Neutrophil (primary cell): ENCODE results near the gene KYNU.
"Not testable (repeated sequence)": the region's sequence is repeated elsewhere in the genome, so short reads cannot be mapped to it uniquely, and the experiment has no call there.

ENCODE experiments used
- H3K27ac ChIP-seq: fragments of 200-600 bp; sonication (generic); 2 replicates; pipeline ENCODE4 v1.5.1; 2016; ENCODE audit warnings: mild to moderate bottlenecking, moderate library complexity
- H3K27me3 ChIP-seq: fragments of 200-600 bp; sonication (generic); 2 replicates; pipeline ENCODE4 v1.6.0; 2016; ENCODE audit warnings: mild to moderate bottlenecking
- H3K36me3 ChIP-seq: fragments of 200-600 bp; sonication (generic); 2 replicates; pipeline ENCODE4 v1.5.1; 2017
- H3K4me1 ChIP-seq, 2 experiments: fragments of 200-600 bp in 1 of 2; sonication (generic) in 1 of 2; 1 replicate in 1 of 2; 2 replicates in 1 of 2; pipeline versions ENCODE4 v1.5.1 to v1.6.1; 2013 to 2016; ENCODE audit warnings: low read depth in 1 of 2, low read length in 1 of 2, mild to moderate bottlenecking in 1 of 2, moderate library complexity in 1 of 2; ENCODE audit not compliant: control insufficient read depth in 1 of 2, insufficient read depth in 1 of 2
- H3K4me3 ChIP-seq, 2 experiments: fragments of 200-600 bp in 1 of 2; sonication (generic) in 1 of 2; 1 replicate in 1 of 2; 2 replicates in 1 of 2; pipeline ENCODE4 v1.5.1; 2013 to 2016; ENCODE audit warnings: low read depth in 1 of 2, low read length in 1 of 2, mild to moderate bottlenecking in 1 of 2, moderate library complexity in 1 of 2
- H3K9me3 ChIP-seq: fragments of 200-600 bp; sonication (generic); 2 replicates; pipeline ENCODE4 v1.5.1; 2016
- TF ChIP-seq, protein P1 (sequence below): fragments of 200-600 bp; sonication (generic); IDR thresholded peaks from 2 replicates; pipeline ENCODE4 v1.5.1; 2016; ENCODE audit warnings: antibody characterized with exemption

The KYNU gene

DNA sequence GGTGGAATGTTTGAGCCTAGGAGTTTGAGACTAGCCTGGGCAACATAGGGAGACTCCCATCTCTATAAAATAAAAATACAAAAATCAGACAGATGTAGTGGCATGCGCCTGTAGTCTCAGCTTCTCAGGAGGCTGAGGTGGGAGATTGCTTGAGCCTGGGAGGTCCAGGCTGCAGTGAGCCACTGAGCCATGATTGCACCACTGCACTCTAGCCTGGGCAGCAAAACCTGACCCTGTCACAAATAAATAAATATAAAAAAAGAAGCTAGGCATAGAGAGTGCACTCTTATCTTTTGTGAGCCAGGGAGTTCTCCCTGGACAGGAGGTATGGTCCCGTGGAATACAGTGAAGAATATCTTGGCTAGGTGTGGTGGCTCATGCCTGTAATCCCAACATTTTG lies 11.0 kb upstream of the KYNU start:
- TF ChIP-seq, protein P1, sequence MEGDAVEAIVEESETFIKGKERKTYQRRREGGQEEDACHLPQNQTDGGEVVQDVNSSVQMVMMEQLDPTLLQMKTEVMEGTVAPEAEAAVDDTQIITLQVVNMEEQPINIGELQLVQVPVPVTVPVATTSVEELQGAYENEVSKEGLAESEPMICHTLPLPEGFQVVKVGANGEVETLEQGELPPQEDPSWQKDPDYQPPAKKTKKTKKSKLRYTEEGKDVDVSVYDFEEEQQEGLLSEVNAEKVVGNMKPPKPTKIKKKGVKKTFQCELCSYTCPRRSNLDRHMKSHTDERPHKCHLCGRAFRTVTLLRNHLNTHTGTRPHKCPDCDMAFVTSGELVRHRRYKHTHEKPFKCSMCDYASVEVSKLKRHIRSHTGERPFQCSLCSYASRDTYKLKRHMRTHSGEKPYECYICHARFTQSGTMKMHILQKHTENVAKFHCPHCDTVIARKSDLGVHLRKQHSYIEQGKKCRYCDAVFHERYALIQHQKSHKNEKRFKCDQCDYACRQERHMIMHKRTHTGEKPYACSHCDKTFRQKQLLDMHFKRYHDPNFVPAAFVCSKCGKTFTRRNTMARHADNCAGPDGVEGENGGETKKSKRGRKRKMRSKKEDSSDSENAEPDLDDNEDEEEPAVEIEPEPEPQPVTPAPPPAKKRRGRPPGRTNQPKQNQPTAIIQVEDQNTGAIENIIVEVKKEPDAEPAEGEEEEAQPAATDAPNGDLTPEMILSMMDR: no peak
- no peaks in the 10 kb centered on the region for H3K27me3 ChIP-seq
- peaks cover 0 to 11% of the 10 kb centered on the region in 2 experiments for H3K4me1 ChIP-seq
- no peak overlapping the region for H3K4me3 ChIP-seq
- H3K27ac ChIP-seq: peak overlapping the region; percentile 4
- no peaks in the 10 kb centered on the region for H3K9me3 ChIP-seq
- H3K36me3 ChIP-seq: no peaks in the 10 kb centered on the region

DNA sequence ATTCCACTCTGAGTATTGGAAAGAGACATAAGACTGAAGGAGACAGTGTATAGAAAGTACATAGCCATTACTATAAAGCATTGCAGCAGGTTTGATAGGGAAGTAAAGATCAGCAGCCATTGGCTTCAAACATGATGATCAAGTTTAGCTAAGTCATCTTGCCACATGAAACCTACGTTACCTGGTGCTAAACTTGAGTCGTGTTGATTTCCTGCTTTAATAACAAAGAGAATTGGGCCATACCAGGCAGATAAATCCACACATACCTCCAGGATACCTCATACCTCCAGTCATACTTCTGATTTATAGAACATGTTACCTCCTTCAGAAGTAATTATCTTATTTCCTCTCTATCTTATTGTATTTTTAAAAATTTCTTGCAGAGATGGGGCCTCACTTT lies 10.3 kb upstream of the KYNU start:
- Histone ChIP-seq H3K4me1 (peaks cover 0 to 11% of the 10 kb centered on the region in 2 experiments), H3K27ac (peak overlapping the region; percentile 45), H3K27me3 (no peaks in the 10 kb centered on the region), H3K9me3 (no peaks in the 10 kb centered on the region), H3K36me3 (no peaks in the 10 kb centered on the region), H3K4me3 (no peak overlapping the region)
- TF ChIP-seq, protein P1: no peak

DNA sequence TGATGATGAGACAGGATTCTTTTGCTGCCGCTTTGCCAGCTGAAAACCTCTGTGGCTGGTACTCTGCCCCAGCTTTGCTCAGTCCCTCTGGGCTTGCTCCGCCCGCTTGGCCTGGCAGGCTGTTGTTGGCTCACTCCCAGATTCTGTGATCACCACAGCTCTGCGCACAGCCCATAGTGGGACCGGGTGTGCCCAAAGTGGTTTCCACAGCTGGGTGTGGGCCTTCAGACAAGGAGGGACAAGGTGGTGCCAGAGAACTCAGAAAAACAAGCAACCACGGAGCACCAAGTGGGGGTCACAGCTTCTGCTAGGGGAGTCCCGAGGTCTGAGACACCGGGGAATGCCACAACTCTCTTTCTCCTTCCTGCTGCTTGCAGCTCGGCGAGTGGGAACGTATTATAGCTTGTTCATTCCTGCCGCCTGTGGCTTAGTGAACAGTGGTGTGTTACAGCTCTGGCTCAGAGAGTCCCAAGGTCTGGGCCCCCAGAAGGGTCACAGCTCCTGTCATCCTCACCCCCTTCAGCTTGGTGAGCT lies 9.2 kb upstream of the KYNU start:
- TF ChIP-seq, protein P1: no peak
- Histone ChIP-seq H3K27me3 (no peaks in the 10 kb centered on the region), H3K9me3 (no peaks in the 10 kb centered on the region), H3K4me3 (no peak overlapping the region), H3K27ac (peak overlapping the region; percentile 18), H3K4me1 (peaks cover 0 to 11% of the 10 kb centered on the region in 2 experiments), H3K36me3 (no peaks in the 10 kb centered on the region)

DNA sequence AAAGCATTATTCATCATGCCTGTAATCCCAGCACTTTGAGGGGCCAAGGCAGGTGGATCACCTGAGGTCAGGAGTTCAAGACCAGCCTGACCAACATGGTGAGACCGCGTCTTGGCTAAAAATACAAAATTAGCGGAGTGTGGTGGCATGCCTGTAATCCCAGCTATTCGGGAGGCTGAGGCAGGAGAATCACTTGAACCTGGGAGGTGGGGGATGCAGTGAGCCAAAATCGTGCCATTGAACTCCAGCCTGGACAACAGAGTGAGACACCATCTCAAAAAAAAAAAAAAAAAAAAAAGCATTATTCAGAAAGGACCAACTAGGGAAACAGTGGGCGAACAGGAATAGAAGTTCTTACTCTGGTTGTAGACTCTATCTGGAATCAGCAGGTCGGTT lies 8.4 kb upstream of the KYNU start:
- H3K27me3 ChIP-seq, H3K36me3 ChIP-seq, H3K27ac ChIP-seq, H3K9me3 ChIP-seq, H3K4me3 ChIP-seq: not testable (repeated sequence)
- peaks cover 0 to 11% of the 10 kb centered on the region in 2 experiments for H3K4me1 ChIP-seq

DNA sequence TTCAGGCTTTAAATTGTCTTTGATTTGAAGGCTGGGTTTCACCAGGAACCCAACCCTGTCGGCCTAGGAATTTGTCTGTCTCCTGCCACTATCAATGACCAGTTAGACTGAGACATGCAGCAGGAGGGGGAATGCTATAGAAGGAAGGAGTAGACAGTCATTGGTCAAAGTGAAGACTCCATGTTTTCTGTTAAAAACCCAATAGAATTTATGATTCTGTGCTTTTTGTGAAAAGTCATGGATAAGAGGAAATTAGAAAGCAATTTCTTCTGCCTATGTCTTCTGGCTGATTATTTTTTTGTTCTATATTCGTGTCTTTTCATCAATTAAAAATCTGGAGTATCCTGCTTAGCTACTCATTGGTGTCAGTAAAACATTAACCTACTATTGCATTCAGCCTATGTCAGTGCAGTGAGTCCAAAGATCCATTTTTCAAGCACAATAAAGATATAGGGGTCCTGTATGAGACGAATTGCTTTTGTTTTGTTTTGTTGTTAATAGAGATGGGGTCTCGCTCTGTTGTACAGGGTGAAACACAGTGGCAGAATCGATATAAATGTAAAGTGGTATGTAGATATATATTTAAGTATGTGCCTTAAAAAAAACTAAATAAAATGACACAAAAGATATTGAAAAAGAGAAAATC lies 7.9 kb upstream of the KYNU start:
- Histone ChIP-seq H3K36me3 (no peaks in the 10 kb centered on the region), H3K27ac (no peak overlapping the region), H3K4me1 (peaks cover 0 to 11% of the 10 kb centered on the region in 2 experiments), H3K9me3 (no peaks in the 10 kb centered on the region), H3K27me3 (no peaks in the 10 kb centered on the region), H3K4me3 (no peak overlapping the region)
- TF ChIP-seq, protein P1: no peak

DNA sequence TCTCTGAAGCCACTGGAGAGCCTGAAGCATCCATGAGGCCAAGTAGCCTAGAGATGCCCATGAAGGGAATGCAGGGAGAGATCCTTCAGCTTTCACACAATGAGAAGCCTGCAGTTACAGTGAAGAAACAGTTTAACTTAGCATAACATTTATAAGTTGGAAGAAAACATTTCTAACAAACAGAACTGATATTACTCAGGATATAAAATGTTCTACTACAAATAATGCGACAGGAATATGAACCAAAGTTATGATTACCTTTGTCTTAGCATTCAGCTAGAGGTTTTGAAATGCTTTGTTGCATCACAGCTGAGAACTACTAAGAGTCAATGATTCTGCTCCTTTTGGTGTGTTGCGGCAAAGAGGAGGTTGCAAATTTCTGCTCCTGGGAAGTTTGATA lies 6.9 kb upstream of the KYNU start:
- Histone ChIP-seq H3K27ac (peak overlapping the region; percentile 26), H3K4me1 (peaks cover 0 to 11% of the 10 kb centered on the region in 2 experiments), H3K27me3 (no peaks in the 10 kb centered on the region), H3K4me3 (no peak overlapping the region), H3K36me3 (no peaks in the 10 kb centered on the region), H3K9me3 (no peaks in the 10 kb centered on the region)
- TF ChIP-seq, protein P1: no peak
